MM.1S (cell line): Measurements from ENCODE around the gene PGGHG.

Experiments used
- DNase-seq: peaks from one replicate; pipeline ENCODE4 v3.0.0-alpha.2; 2015
- H2AFZ ChIP-seq: fragments of 300-600 bp; sonication (generic); 2 replicates; pipeline ENCODE4 v1.6.0; 2016; ENCODE audit warnings: antibody characterized with exemption, low read length
- H3F3A ChIP-seq: fragments of 300-600 bp; sonication (generic); 2 replicates; pipeline ENCODE4 v1.6.1; 2016; ENCODE audit warnings: mild to moderate bottlenecking, antibody characterized with exemption, low read length, moderate library complexity, mixed read lengths; ENCODE audit not compliant: insufficient read depth
- H3K27ac ChIP-seq: fragments of 300-600 bp; sonication (generic); 2 replicates; pipeline ENCODE4 v1.5.1; 2016; ENCODE audit warnings: mild to moderate bottlenecking, low read length
- H3K27me3 ChIP-seq: fragments of 300-600 bp; sonication (generic); replicated peaks from 2 replicates; pipeline ENCODE4 v1.6.0; 2016; ENCODE audit warnings: low read length; ENCODE audit not compliant: insufficient read depth
- H3K36me3 ChIP-seq: fragments of 300-600 bp; sonication (generic); replicated peaks from 2 replicates; pipeline ENCODE4 v1.6.1; 2016; ENCODE audit warnings: mild to moderate bottlenecking, low read length, mixed read lengths; ENCODE audit not compliant: insufficient read depth
- H3K4me1 ChIP-seq: fragments of 300-600 bp; sonication (generic); 2 replicates; pipeline ENCODE4 v1.6.1; 2016; ENCODE audit warnings: low read length, mixed read lengths
- H3K4me2 ChIP-seq: fragments of 300-600 bp; sonication (generic); 2 replicates; pipeline ENCODE4 v1.6.0; 2016; ENCODE audit warnings: low read depth, low read length
- H3K4me3 ChIP-seq: fragments of 300-600 bp; sonication (generic); 2 replicates; pipeline ENCODE4 v1.5.1; 2016; ENCODE audit warnings: low read length, mixed read lengths
- H3K79me2 ChIP-seq: fragments of 300-600 bp; sonication (generic); 2 replicates; pipeline ENCODE4 v1.6.1; 2016; ENCODE audit warnings: mixed run types, low read length, mixed read lengths
- H3K9ac ChIP-seq: fragments of 300-600 bp; sonication (generic); 2 replicates; pipeline ENCODE4 v1.6.1; 2016; ENCODE audit warnings: low read length, mixed read lengths
- H3K9me2 ChIP-seq: fragments of 300-600 bp; sonication (generic); replicated peaks from 2 replicates; pipeline ENCODE4 v1.6.1; 2016; ENCODE audit warnings: mild to moderate bottlenecking, low read length, mixed read lengths; ENCODE audit not compliant: insufficient read depth
- H3K9me3 ChIP-seq: fragments of 300-600 bp; sonication (generic); replicated peaks from 2 replicates; pipeline ENCODE4 v1.6.1; 2016; ENCODE audit warnings: mild to moderate bottlenecking, low read length, mixed read lengths; ENCODE audit not compliant: insufficient read depth
- H4K20me1 ChIP-seq: fragments of 300-600 bp; sonication (generic); 2 replicates; pipeline ENCODE4 v1.6.1; 2016; ENCODE audit warnings: mild to moderate bottlenecking, low read length, moderate library complexity, mixed read lengths; ENCODE audit not compliant: insufficient read depth
- CTCF ChIP-seq: fragments of 300-600 bp; sonication (generic); IDR thresholded peaks from 2 replicates; pipeline ENCODE4 v1.5.1; 2016; ENCODE audit warnings: antibody characterized with exemption, low read length, mixed read lengths
- EZH2 ChIP-seq: fragments of 300-600 bp; sonication (generic); optimal IDR thresholded peaks from 2 replicates; pipeline ENCODE3; 2017; ENCODE audit warnings: low read depth, mild to moderate bottlenecking, antibody characterized with exemption, low read length, mixed read lengths
- EZH2phosphoT487 ChIP-seq: fragments of 300-600 bp; sonication (generic); IDR thresholded peaks from 2 replicates; pipeline ENCODE4 v1.6.1; 2018; ENCODE audit warnings: antibody characterized with exemption, low read length

Gene PGGHG

GRCh38 chr11:272931-273198 lies 16.1 kb upstream of the PGGHG start:
- Histone ChIP-seq H3K9ac (no peak overlapping the region), H4K20me1 (no peaks in the 10 kb centered on the region), H3K9me3 (no peaks in the 10 kb centered on the region), H3K27ac (no peak overlapping the region), H3K27me3 (no peaks in the 10 kb centered on the region), H3K36me3 (no peaks in the 10 kb centered on the region), H3K4me2 (no peak overlapping the region), H3K9me2 (no peaks in the 10 kb centered on the region), H3K4me3 (no peak overlapping the region), H3K79me2 (peaks cover 6% of the 10 kb centered on the region; the same call in 1 of the 2 replicates), H2AFZ (no peak overlapping the region), H3K4me1 (peaks cover 6% of the 10 kb centered on the region; the same call in 1 of the 2 replicates), H3F3A (peaks cover 22% of the 10 kb centered on the region)
- no peak for DNase-seq
- TF ChIP-seq CTCF (no peak), EZH2phosphoT487 (no peak), EZH2 (no peak)

GRCh38 chr11:276219-276618 lies 12.7 kb upstream of the PGGHG start:
- Histone ChIP-seq H4K20me1 (no peaks in the 10 kb centered on the region), H3K36me3 (no peaks in the 10 kb centered on the region), H3K4me2 (no peak overlapping the region), H3F3A (no peaks in the 10 kb centered on the region), H3K79me2 (no peaks in the 10 kb centered on the region), H3K9ac (no peak overlapping the region), H3K27ac (no peak overlapping the region), H3K4me1 (no peaks in the 10 kb centered on the region), H3K9me3 (no peaks in the 10 kb centered on the region), H3K4me3 (no peak overlapping the region), H3K9me2 (no peaks in the 10 kb centered on the region), H2AFZ (no peak overlapping the region), H3K27me3 (peaks cover 7% of the 10 kb centered on the region; the same call in 1 of the 2 replicates)
- TF ChIP-seq CTCF, result no peak
- no peak for TF ChIP-seq EZH2phosphoT487
- TF ChIP-seq EZH2, result no peak
- DNase-seq, result no peak

GRCh38 chr11:278001-278951 lies 10.7 kb upstream of the PGGHG start, which contains the start of gene NLRP6:
Gene NLRP6, plus strand, starts transcription at chr11:278407. Its CDS starts 163 bp downstream, at chr11:278570.
- Histone ChIP-seq H3K36me3 (no peaks in the 10 kb centered on the region), H3K9me3 (no peaks in the 10 kb centered on the region), H3K9me2 (no peaks in the 10 kb centered on the region), H2AFZ (no peak within 1 kb of the TSS), H3K27me3 (peaks cover 26% of the 10 kb centered on the region), H3K4me3 (no peak within 1 kb of the TSS), H3K9ac (no peak within 1 kb of the TSS), H3K4me2 (no peak within 1 kb of the TSS), H3K79me2 (no peaks in the 10 kb centered on the region), H3K4me1 (no peaks in the 10 kb centered on the region), H4K20me1 (no peaks in the 10 kb centered on the region), H3F3A (no peaks in the 10 kb centered on the region), H3K27ac (no peak within 1 kb of the TSS)
- TF ChIP-seq EZH2phosphoT487, result no peak
- no peak for TF ChIP-seq EZH2
- no peak for TF ChIP-seq CTCF
- DNase-seq, result no peak
